ENCODE data around the gene UBL7. TPM values are rescaled to one million over a fixed set of nuclear protein-coding genes. Genes with fewer than 3 reads are reported as not detected.

UBL7 gene
- total and polyA plus RNA-seq, 2 of the 8 experiments (the other 6 are each of a cell fraction or from before 2014, with no cell fraction given): 71.5 to 183 TPM

- H3K36me3 ChIP-seq (ENCODE audit: control insufficient read depth in 2 of 4, insufficient read depth in 4 of 4, low read length in 3 of 4): peaks cover 0 to 6% (median 1%) of the 10 kb centered on the region in 4 experiments; a peak in 4 of 8 replicates
- H3K27ac ChIP-seq (ENCODE audit: low read depth, low read length): no peak overlapping the region
- no peaks in the 10 kb centered on the region; a peak in 1 of 7 replicates for H3K27me3 ChIP-seq (replicated peaks in 1 of 4; ENCODE audit: control insufficient read depth in 3 of 4, extremely low read depth in 1 of 4, insufficient read depth in 3 of 4, low read length in 3 of 4)
- H4K20me1 ChIP-seq (replicated peaks in 1 of 2; ENCODE audit: control insufficient read depth in 1 of 2, insufficient read depth in 2 of 2, low read length in 2 of 2): peaks cover 0 to 3% of the 10 kb centered on the region in 2 experiments
- FAIRE-seq (no peak), DNase-seq (ENCODE audit: low read depth in 1 of 2, low spot score in 2 of 2) (no peak)
- no peak overlapping the region for H2BK12ac ChIP-seq (ENCODE audit: low read depth, low read length)
- no peak overlapping the region for H2BK120ac ChIP-seq (replicated peaks; ENCODE audit: low read depth, low read length)
- H3K4me2 ChIP-seq (ENCODE audit: insufficient read depth in 1 of 2, low read depth in 2 of 2, low read length in 2 of 2): no peak overlapping the region
- H3K14ac ChIP-seq (ENCODE audit: insufficient read length): no peak overlapping the region
- no peak overlapping the region for H4K5ac ChIP-seq (ENCODE audit: insufficient read length, low read depth, low read length)
- H3K4ac ChIP-seq (replicated peaks; ENCODE audit: insufficient read length, low read depth, low read length): no peak overlapping the region
- ChIA-PET POLR2A (ENCODE audit: partially characterized antibody) (interaction anchor here (0.8 to 2.4 kb wide), 4 partner anchors 8 to 15 kb away, joined by 3 to 5 read pairs (median 3); no protein-coding TSS in a partner anchor), CTCF (ENCODE audit: partially characterized antibody) (interaction anchor here (1.0 to 5.5 kb wide), 9 partner anchors 8 to 30 kb away, joined by 3 to 30 read pairs (median 4); no protein-coding TSS in a partner anchor)
- H3K79me2 ChIP-seq (ENCODE audit: control insufficient read depth in 1 of 2, insufficient read depth in 2 of 2, low read length in 2 of 2): no peaks in the 10 kb centered on the region
- no peak overlapping the region for H3K9ac ChIP-seq (replicated peaks in 1 of 4; ENCODE audit: extremely low read depth in 1 of 4, low read depth in 3 of 4, low read length in 3 of 4)
- H2AK5ac ChIP-seq (ENCODE audit: low read depth, low read length): no peak overlapping the region
- H2BK15ac ChIP-seq (ENCODE audit: low read length): no peak overlapping the region
- no peaks in the 10 kb centered on the region for H3K23me2 ChIP-seq (ENCODE audit: low read depth, low read length)
- no peaks in the 10 kb centered on the region for H3K9me3 ChIP-seq (ENCODE audit: insufficient read depth in 2 of 2, low read depth in 1 of 2, low read length in 1 of 2)
- no peaks in the 10 kb centered on the region for H3K79me1 ChIP-seq (ENCODE audit: low read depth, low read length)
- H4K8ac ChIP-seq (ENCODE audit: extremely low read depth, insufficient read depth, low read length): no peak overlapping the region
- no peak overlapping the region for H2AFZ ChIP-seq (ENCODE audit: low read length)
- no peak overlapping the region for H2BK20ac ChIP-seq (ENCODE audit: low read length)
- H3K56ac ChIP-seq (replicated peaks; ENCODE audit: insufficient read length, low read depth, low read length): no peak overlapping the region
- peaks cover 0 to 10% (median 3%) of the 10 kb centered on the region in 4 experiments; a peak in 5 of 7 replicates for H3K4me1 ChIP-seq (replicated peaks in 1 of 4; ENCODE audit: control insufficient read depth in 3 of 4, insufficient read depth in 4 of 4, low read length in 3 of 4)
- no peak overlapping the region for H3K18ac ChIP-seq (ENCODE audit: extremely low read depth, low read length)
- no peak overlapping the region for H4K91ac ChIP-seq (replicated peaks; ENCODE audit: insufficient read length, low read length)
- no peak overlapping the region for H3K4me3 ChIP-seq (ENCODE audit: extremely low read depth in 1 of 4, insufficient read depth in 2 of 4, low read depth in 3 of 4, low read length in 4 of 4)
- 87% methylated on average over 7 of the region's 7 CpGs; no CpG with 5 or more reads in 1 of the 2 experiments for WGBS, 2 experiments (ENCODE audit: extremely low coverage in 1 of 2, insufficient coverage in 1 of 2, insufficient read length in 1 of 2, insufficient replicate concordance in 2 of 2, low coverage in 1 of 2, low lambda C conversion rate in 2 of 2, missing lambda C conversion rate in 1 of 2)
- H2BK5ac ChIP-seq (ENCODE audit: low read depth, low read length): peak overlapping the region; percentile 3; the same call in 1 of the 2 replicates
- no peak overlapping the region for H3K23ac ChIP-seq (ENCODE audit: insufficient read length)
- no peak for TF ChIP-seq SIX5 (IDR thresholded peaks at IDR 0.05; ENCODE audit: low read depth, low read length)
- TF ChIP-seq ATF3 (IDR thresholded peaks at IDR 0.05; ENCODE audit: insufficient read depth, low read depth, low read length): no peak
- no peak for TF ChIP-seq FOSL1 (IDR thresholded peaks at IDR 0.05; ENCODE audit: insufficient read depth, low read depth, low read length)
- TF ChIP-seq HDAC2 (IDR thresholded peaks at IDR 0.05; ENCODE audit: borderline replicate concordance in 1 of 2, low read depth in 2 of 2, low read length in 2 of 2): no peak
- TF ChIP-seq TAF1 (IDR thresholded peaks at IDR 0.05; ENCODE audit: low read depth, low read length): no peak
- TF ChIP-seq CREB1 (IDR thresholded peaks at IDR 0.05): no peak
- no peak for TF ChIP-seq GTF2F1 (IDR thresholded peaks at IDR 0.05; ENCODE audit: borderline replicate concordance, low read depth, low read length)
- no peak for TF ChIP-seq EGR1 (IDR thresholded peaks at IDR 0.05; ENCODE audit: borderline replicate concordance, low read depth, low read length)
- TF ChIP-seq TEAD4 (IDR thresholded peaks at IDR 0.05; ENCODE audit: low read depth, low read length): no peak
- no peak for TF ChIP-seq RBBP5 (IDR thresholded peaks at IDR 0.05; ENCODE audit: borderline replicate concordance, low read depth, low read length)
- TF ChIP-seq YY1 (IDR thresholded peaks at IDR 0.05; ENCODE audit: low read depth, low read length): no peak
- TF ChIP-seq BACH1 (IDR thresholded peaks at IDR 0.05; ENCODE audit: low read length): no peak
- TF ChIP-seq SIN3A (conservative IDR thresholded peaks at IDR 0.05 in 1 of 2, IDR thresholded peaks at IDR 0.05 in 1 of 2; ENCODE audit: low read depth in 1 of 2, low read length in 2 of 2): no peak
- TF ChIP-seq BCL11A (IDR thresholded peaks at IDR 0.05; ENCODE audit: low read depth in 2 of 2, low read length in 2 of 2): no peak
Observed at GRCh38 chr15:74408815-74409214, 52.1 kb downstream of the UBL7 start.

Data from H1 (cell line).